Measurements from ENCODE around the gene PRR15L. TPM values are rescaled to one million over a fixed set of nuclear protein-coding genes. Genes with fewer than 3 reads are reported as not detected.
"Not testable (repeated sequence)": the region's sequence is repeated elsewhere in the genome, so short reads cannot be mapped to it uniquely, and the experiment has no call there.

PRR15L gene
- total RNA-seq, 2 donors from 2014 or later = 0.57 to 0.60 TPM

DNA sequence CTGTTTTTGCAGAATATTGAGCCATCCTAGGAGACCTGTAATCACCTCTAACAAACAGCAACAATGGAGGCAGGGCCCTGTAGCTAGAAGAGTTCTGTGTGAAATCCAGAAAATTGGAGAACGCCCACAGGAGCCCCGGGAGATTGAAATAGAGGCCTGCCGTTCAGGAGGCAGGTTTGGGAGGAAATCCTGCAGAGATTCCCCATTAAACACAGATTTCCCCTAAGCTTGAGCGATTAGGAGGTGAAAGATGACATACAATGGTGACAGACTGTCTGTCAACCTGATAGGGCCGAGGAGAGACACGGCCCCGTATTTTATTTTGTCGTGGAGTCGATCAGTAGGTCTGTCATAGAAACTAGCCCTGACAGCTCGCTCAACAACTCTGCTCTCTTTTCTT, 31.5 kb upstream of the PRR15L start:
- H3K4me1 ChIP-seq (ENCODE audit: control insufficient read depth, insufficient read depth, low read length) = peaks cover 9% of the 10 kb centered on the region
- no peaks in the 10 kb centered on the region for H3K9me3 Mint-ChIP-seq
- TF ChIP-seq, protein P1, sequence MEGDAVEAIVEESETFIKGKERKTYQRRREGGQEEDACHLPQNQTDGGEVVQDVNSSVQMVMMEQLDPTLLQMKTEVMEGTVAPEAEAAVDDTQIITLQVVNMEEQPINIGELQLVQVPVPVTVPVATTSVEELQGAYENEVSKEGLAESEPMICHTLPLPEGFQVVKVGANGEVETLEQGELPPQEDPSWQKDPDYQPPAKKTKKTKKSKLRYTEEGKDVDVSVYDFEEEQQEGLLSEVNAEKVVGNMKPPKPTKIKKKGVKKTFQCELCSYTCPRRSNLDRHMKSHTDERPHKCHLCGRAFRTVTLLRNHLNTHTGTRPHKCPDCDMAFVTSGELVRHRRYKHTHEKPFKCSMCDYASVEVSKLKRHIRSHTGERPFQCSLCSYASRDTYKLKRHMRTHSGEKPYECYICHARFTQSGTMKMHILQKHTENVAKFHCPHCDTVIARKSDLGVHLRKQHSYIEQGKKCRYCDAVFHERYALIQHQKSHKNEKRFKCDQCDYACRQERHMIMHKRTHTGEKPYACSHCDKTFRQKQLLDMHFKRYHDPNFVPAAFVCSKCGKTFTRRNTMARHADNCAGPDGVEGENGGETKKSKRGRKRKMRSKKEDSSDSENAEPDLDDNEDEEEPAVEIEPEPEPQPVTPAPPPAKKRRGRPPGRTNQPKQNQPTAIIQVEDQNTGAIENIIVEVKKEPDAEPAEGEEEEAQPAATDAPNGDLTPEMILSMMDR (conservative IDR thresholded peaks at IDR 0.05) = no peak
- WGBS, 2 experiments (ENCODE audit: insufficient coverage in 1 of 2, insufficient read length in 1 of 2) = 67 to 88% methylated on average over 10 of the region's 10 CpGs
- no peaks in the 10 kb centered on the region for H3K27me3 ChIP-seq (ENCODE audit: control insufficient read depth, insufficient read depth, low read length, poor library complexity, severe bottlenecking)
- H3K9me3 ChIP-seq (ENCODE audit: control insufficient read depth, low read length) = no peaks in the 10 kb centered on the region
- no peaks in the 10 kb centered on the region for H3K27me3 Mint-ChIP-seq (ENCODE audit: insufficient read depth)
- no peak for DNase-seq
- no peaks in the 10 kb centered on the region for H3K36me3 ChIP-seq (ENCODE audit: control insufficient read depth, insufficient read depth, low read length)
- H3K4me3 ChIP-seq (ENCODE audit: low read length) = no peak overlapping the region
- peaks cover 33% of the 10 kb centered on the region for H3K4me1 Mint-ChIP-seq
- no peak overlapping the region for H3K27ac Mint-ChIP-seq
- no peaks in the 10 kb centered on the region for H3K36me3 Mint-ChIP-seq (ENCODE audit: low read depth)
- H3K27ac ChIP-seq (ENCODE audit: low read depth, low read length) = no peak overlapping the region
- H3K9ac ChIP-seq (ENCODE audit: extremely low read depth, low read length, poor library complexity, severe bottlenecking) = no peak overlapping the region
- H3K4me3 Mint-ChIP-seq = no peak overlapping the region

- H3K27ac Mint-ChIP-seq; H3K27me3 Mint-ChIP-seq (ENCODE audit: insufficient read depth); H3K4me3 Mint-ChIP-seq; H3K4me3 ChIP-seq (ENCODE audit: low read length); H3K9ac ChIP-seq (ENCODE audit: extremely low read depth, low read length, poor library complexity, severe bottlenecking); H3K27me3 ChIP-seq (ENCODE audit: control insufficient read depth, insufficient read depth, low read length, poor library complexity, severe bottlenecking); H3K9me3 ChIP-seq (ENCODE audit: control insufficient read depth, low read length); H3K36me3 Mint-ChIP-seq (ENCODE audit: low read depth); H3K36me3 ChIP-seq (ENCODE audit: control insufficient read depth, insufficient read depth, low read length); H3K27ac ChIP-seq (ENCODE audit: low read depth, low read length); H3K9me3 Mint-ChIP-seq: not testable (repeated sequence)
- peaks cover 36% of the 10 kb centered on the region for H3K4me1 Mint-ChIP-seq
- 100% methylated on average over 1 of the region's 1 CpG; no CpG with 5 or more reads in 1 of the 2 experiments for WGBS, 2 experiments (ENCODE audit: insufficient coverage in 1 of 2, insufficient read length in 1 of 2)
- DNase-seq = peak; percentile 32
- H3K4me1 ChIP-seq (ENCODE audit: control insufficient read depth, insufficient read depth, low read length) = peaks cover 15% of the 10 kb centered on the region
These were observed 30.8 kb upstream of the PRR15L start for GRCh38 chr17:47988445-47988844.

- Histone ChIP-seq H3K4me3 (ENCODE audit: low read length) (no peak overlapping the region), H3K36me3 (ENCODE audit: control insufficient read depth, insufficient read depth, low read length) (no peaks in the 10 kb centered on the region), H3K4me1 (ENCODE audit: control insufficient read depth, insufficient read depth, low read length) (peaks cover 20% of the 10 kb centered on the region), H3K27ac (ENCODE audit: low read depth, low read length) (peak overlapping the region; percentile 91), H3K9me3 (ENCODE audit: control insufficient read depth, low read length) (no peaks in the 10 kb centered on the region), H3K9ac (ENCODE audit: extremely low read depth, low read length, poor library complexity, severe bottlenecking) (no peak overlapping the region), H3K27me3 (ENCODE audit: control insufficient read depth, insufficient read depth, low read length, poor library complexity, severe bottlenecking) (no peaks in the 10 kb centered on the region)
- Mint-ChIP-seq H3K9me3 (no peaks in the 10 kb centered on the region), H3K4me3 (no peak overlapping the region), H3K27ac (no peak overlapping the region), H3K36me3 (ENCODE audit: low read depth) (peaks cover 5% of the 10 kb centered on the region), H3K27me3 (ENCODE audit: insufficient read depth) (no peaks in the 10 kb centered on the region), H3K4me1 (peaks cover 36% of the 10 kb centered on the region)
- DNase-seq = peak; percentile 81
- whole genome bisulfite sequencing, 2 experiments (ENCODE audit: insufficient coverage in 1 of 2, insufficient read length in 1 of 2) = 28 to 63% methylated on average over 3 to 17 of the region's 17 CpGs
- TF ChIP-seq, protein P1 (conservative IDR thresholded peaks at IDR 0.05) = no peak
These were observed 29.7 kb upstream of the PRR15L start for GRCh38 chr17:47987240-47987835.

GRCh38 chr17:47986520-47986919, 28.8 kb upstream of the PRR15L start:
- H3K4me3 ChIP-seq (ENCODE audit: low read length) = no peak overlapping the region
- H3K27me3 ChIP-seq (ENCODE audit: control insufficient read depth, insufficient read depth, low read length, poor library complexity, severe bottlenecking) = no peaks in the 10 kb centered on the region
- H3K4me1 ChIP-seq (ENCODE audit: control insufficient read depth, insufficient read depth, low read length) = peaks cover 18% of the 10 kb centered on the region
- H3K9me3 ChIP-seq (ENCODE audit: control insufficient read depth, low read length) = no peaks in the 10 kb centered on the region
- no peak overlapping the region for H3K9ac ChIP-seq (ENCODE audit: extremely low read depth, low read length, poor library complexity, severe bottlenecking)
- H3K36me3 Mint-ChIP-seq (ENCODE audit: low read depth) = peaks cover 8% of the 10 kb centered on the region
- peak overlapping the region; percentile 91 for H3K27ac ChIP-seq (ENCODE audit: low read depth, low read length)
- WGBS, 2 experiments (ENCODE audit: insufficient coverage in 1 of 2, insufficient read length in 1 of 2) = 82 to 92% methylated on average over 5 of the region's 5 CpGs
- no peak overlapping the region for H3K27ac Mint-ChIP-seq
- H3K36me3 ChIP-seq (ENCODE audit: control insufficient read depth, insufficient read depth, low read length) = no peaks in the 10 kb centered on the region
- no peak overlapping the region for H3K4me3 Mint-ChIP-seq
- DNase-seq = no peak
- H3K27me3 Mint-ChIP-seq (ENCODE audit: insufficient read depth) = no peaks in the 10 kb centered on the region
- no peaks in the 10 kb centered on the region for H3K9me3 Mint-ChIP-seq
- TF ChIP-seq, protein P1 (conservative IDR thresholded peaks at IDR 0.05) = no peak
- peaks cover 33% of the 10 kb centered on the region for H3K4me1 Mint-ChIP-seq

Measured in endodermal cell (in vitro differentiated cells).